Neural cell (in vitro differentiated cells): ENCODE results near the gene DRAM2. TPM values are rescaled to one million over a fixed set of nuclear protein-coding genes. Genes with fewer than 3 reads are reported as not detected.

Experiments
- H2AFZ ChIP-seq: fragments of 200-600, 300-800 bp; sonication (generic), shearing (Covaris generic); 2 replicates; pipeline ENCODE4 v1.6.0; 2014; ENCODE audit warnings: low read depth, mild to moderate bottlenecking, antibody characterized with exemption, low read length, moderate library complexity
- H3F3A ChIP-seq: fragments of 200-600 bp; shearing (Covaris generic); 2 replicates; pipeline ENCODE4 v1.6.1; 2016; ENCODE audit warnings: mild to moderate bottlenecking, moderate library complexity, mixed read lengths, antibody characterized with exemption, low read length; ENCODE audit not compliant: insufficient read depth, poor library complexity, severe bottlenecking
- H3K27ac ChIP-seq: fragments of 200-600, 300-800 bp; sonication (generic), shearing (Covaris generic); 2 replicates; pipeline ENCODE4 v1.5.1; 2014; ENCODE audit warnings: mild to moderate bottlenecking, low read length, moderate library complexity
- H3K27me3 ChIP-seq: fragments of 300-800, 200-600 bp; sonication (generic), shearing (Covaris generic); 2 replicates; pipeline ENCODE4 v1.6.0; 2014; ENCODE audit warnings: mild to moderate bottlenecking, low read depth, low read length, moderate library complexity; ENCODE audit not compliant: insufficient read depth
- H3K36me3 ChIP-seq: fragments of 300-800, 200-600 bp; sonication (generic), shearing (Covaris generic); 2 replicates; pipeline ENCODE4 v1.5.1; 2014; ENCODE audit warnings: mild to moderate bottlenecking, antibody characterized with exemption, low read length, moderate library complexity; ENCODE audit not compliant: insufficient read depth
- H3K4me2 ChIP-seq: fragments of 300-800, 200-600 bp; sonication (generic), shearing (Covaris generic); 2 replicates; pipeline ENCODE4 v1.6.0; 2014; ENCODE audit warnings: mild to moderate bottlenecking, low read length
- H3K4me3 ChIP-seq: fragments of 300-800, 200-600 bp; sonication (generic), shearing (Covaris generic); 2 replicates; pipeline ENCODE4 v1.5.1; 2014; ENCODE audit warnings: mild to moderate bottlenecking, low read length, moderate library complexity
- H3K79me2 ChIP-seq: fragments of 200-600 bp; shearing (Covaris generic); replicated peaks from 2 replicates; pipeline ENCODE4 v1.6.0; 2014; ENCODE audit warnings: mild to moderate bottlenecking, low read length, moderate library complexity; ENCODE audit not compliant: insufficient read depth
- H3K9ac ChIP-seq: fragments of 300-800, 200-600 bp; sonication (generic), shearing (Covaris generic); 2 replicates; pipeline ENCODE4 v1.6.1; 2016; ENCODE audit warnings: mild to moderate bottlenecking, low read length, mixed read lengths
- H3K9me2 ChIP-seq: fragments of 200-600 bp; shearing (Covaris generic); 2 replicates; pipeline ENCODE4 v1.6.1; 2016; ENCODE audit warnings: mild to moderate bottlenecking, low read length, mixed read lengths; ENCODE audit not compliant: insufficient read depth
- H3K9me3 ChIP-seq: fragments of 200-600, 300-800 bp; sonication (generic), shearing (Covaris generic); 2 replicates; pipeline ENCODE4 v1.6.1; 2016; ENCODE audit warnings: mild to moderate bottlenecking, mixed run types, low read length, moderate library complexity, mixed read lengths
- H4K20me1 ChIP-seq: fragments of 200-600 bp; shearing (Covaris generic); 2 replicates; pipeline ENCODE4 v1.6.1; 2016; ENCODE audit warnings: mild to moderate bottlenecking, mixed run types; ENCODE audit not compliant: insufficient read depth
- CTCF ChIP-seq: fragments of 450-650 bp; IDR thresholded peaks from 2 replicates; pipeline ENCODE4 v1.5.1; 2014; ENCODE audit warnings: antibody characterized with exemption, mild to moderate bottlenecking, moderate library complexity; ENCODE audit not compliant: poor library complexity, severe bottlenecking
- EP300 ChIP-seq: fragments of 450-650 bp; conservative IDR thresholded peaks from 2 replicates; pipeline ENCODE4 v1.6.1; 2014; ENCODE audit warnings: antibody characterized with exemption, mild to moderate bottlenecking, moderate library complexity; ENCODE audit not compliant: poor library complexity, severe bottlenecking
- EZH2 ChIP-seq: fragments of 200-600, 300-800 bp; shearing (Covaris generic), sonication (generic); IDR thresholded peaks from 2 replicates; pipeline ENCODE4 v1.6.1; 2014; ENCODE audit warnings: antibody characterized with exemption, low read length, borderline replicate concordance, mild to moderate bottlenecking; ENCODE audit not compliant: insufficient read depth, poor library complexity, severe bottlenecking
- MXI1 ChIP-seq: fragments of 450-650 bp; conservative IDR thresholded peaks from 2 replicates; pipeline ENCODE4 v1.6.1; 2014; ENCODE audit warnings: antibody characterized with exemption, mild to moderate bottlenecking; ENCODE audit not compliant: poor library complexity, severe bottlenecking
- POLR2AphosphoS5 ChIP-seq: IDR thresholded peaks from 2 replicates; pipeline ENCODE4 v1.6.1; 2012
- SMC3 ChIP-seq: fragments of 450-650 bp; conservative IDR thresholded peaks from 2 replicates; pipeline ENCODE4 v1.6.1; 2014; ENCODE audit warnings: antibody characterized with exemption, mild to moderate bottlenecking, moderate library complexity; ENCODE audit not compliant: poor library complexity
- TAF1 ChIP-seq: IDR thresholded peaks from 2 replicates; pipeline ENCODE4 v1.6.1; 2012; ENCODE audit warnings: low read depth
- polyA plus RNA-seq: library from polyadenylated mRNA; depleted of rRNA; stranded (reverse); fragments of >200 nt; gene quantifications from 2 replicates; pipeline ENCODE4 v1.2.3, GENCODE V29; 2014
- TF ChIP-seq, protein P1 (sequence below): IDR thresholded peaks from 2 replicates; pipeline ENCODE4 v1.6.1; 2012; ENCODE audit warnings: borderline replicate concordance

Gene DRAM2
- polyA plus RNA-seq, 1 donor from 2014 or later = 71.0 TPM

- Histone ChIP-seq H3K9me3 (no peaks in the 10 kb centered on the region), H4K20me1 (no peaks in the 10 kb centered on the region), H3K79me2 (no peaks in the 10 kb centered on the region), H3K9me2 (no peaks in the 10 kb centered on the region), H3K27ac (no peak overlapping the region), H3K36me3 (no peaks in the 10 kb centered on the region), H3K4me3 (no peak overlapping the region), H2AFZ (no peak overlapping the region), H3F3A (no peaks in the 10 kb centered on the region), H3K9ac (no peak overlapping the region), H3K4me2 (no peak overlapping the region), H3K27me3 (no peaks in the 10 kb centered on the region)
- TF ChIP-seq SMC3 = no peak
- TF ChIP-seq MXI1 = no peak
- no peak for TF ChIP-seq POLR2AphosphoS5
- no peak for TF ChIP-seq EP300
- TF ChIP-seq, protein P1, sequence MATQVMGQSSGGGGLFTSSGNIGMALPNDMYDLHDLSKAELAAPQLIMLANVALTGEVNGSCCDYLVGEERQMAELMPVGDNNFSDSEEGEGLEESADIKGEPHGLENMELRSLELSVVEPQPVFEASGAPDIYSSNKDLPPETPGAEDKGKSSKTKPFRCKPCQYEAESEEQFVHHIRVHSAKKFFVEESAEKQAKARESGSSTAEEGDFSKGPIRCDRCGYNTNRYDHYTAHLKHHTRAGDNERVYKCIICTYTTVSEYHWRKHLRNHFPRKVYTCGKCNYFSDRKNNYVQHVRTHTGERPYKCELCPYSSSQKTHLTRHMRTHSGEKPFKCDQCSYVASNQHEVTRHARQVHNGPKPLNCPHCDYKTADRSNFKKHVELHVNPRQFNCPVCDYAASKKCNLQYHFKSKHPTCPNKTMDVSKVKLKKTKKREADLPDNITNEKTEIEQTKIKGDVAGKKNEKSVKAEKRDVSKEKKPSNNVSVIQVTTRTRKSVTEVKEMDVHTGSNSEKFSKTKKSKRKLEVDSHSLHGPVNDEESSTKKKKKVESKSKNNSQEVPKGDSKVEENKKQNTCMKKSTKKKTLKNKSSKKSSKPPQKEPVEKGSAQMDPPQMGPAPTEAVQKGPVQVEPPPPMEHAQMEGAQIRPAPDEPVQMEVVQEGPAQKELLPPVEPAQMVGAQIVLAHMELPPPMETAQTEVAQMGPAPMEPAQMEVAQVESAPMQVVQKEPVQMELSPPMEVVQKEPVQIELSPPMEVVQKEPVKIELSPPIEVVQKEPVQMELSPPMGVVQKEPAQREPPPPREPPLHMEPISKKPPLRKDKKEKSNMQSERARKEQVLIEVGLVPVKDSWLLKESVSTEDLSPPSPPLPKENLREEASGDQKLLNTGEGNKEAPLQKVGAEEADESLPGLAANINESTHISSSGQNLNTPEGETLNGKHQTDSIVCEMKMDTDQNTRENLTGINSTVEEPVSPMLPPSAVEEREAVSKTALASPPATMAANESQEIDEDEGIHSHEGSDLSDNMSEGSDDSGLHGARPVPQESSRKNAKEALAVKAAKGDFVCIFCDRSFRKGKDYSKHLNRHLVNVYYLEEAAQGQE = no peak
- TF ChIP-seq EZH2 = no peak
Observed at GRCh38 chr1:111131693-111132092, 8.2 kb downstream of the DRAM2 start.

GRCh38 chr1:111129376-111129775 is 10.5 kb downstream of the DRAM2 start:
- Histone ChIP-seq H3K79me2 (no peaks in the 10 kb centered on the region), H3K4me3 (no peak overlapping the region), H3K27me3 (no peaks in the 10 kb centered on the region), H3K9me3 (no peaks in the 10 kb centered on the region), H3F3A (no peaks in the 10 kb centered on the region), H3K36me3 (peaks cover 9% of the 10 kb centered on the region), H3K9ac (no peak overlapping the region), H3K27ac (no peak overlapping the region), H4K20me1 (no peaks in the 10 kb centered on the region), H2AFZ (no peak overlapping the region), H3K9me2 (no peaks in the 10 kb centered on the region), H3K4me2 (no peak overlapping the region)
- TF ChIP-seq EP300 = no peak
- TF ChIP-seq CTCF = no peak
- TF ChIP-seq TAF1 = no peak
